ENCODE data around the gene CXCL14. TPM values are rescaled to one million over a fixed set of nuclear protein-coding genes. Genes with fewer than 3 reads are reported as not detected.

CXCL14 gene
- total and polyA plus RNA-seq, 7 donors, result 2.2 to 56.7 (median 16.1) TPM

DNA sequence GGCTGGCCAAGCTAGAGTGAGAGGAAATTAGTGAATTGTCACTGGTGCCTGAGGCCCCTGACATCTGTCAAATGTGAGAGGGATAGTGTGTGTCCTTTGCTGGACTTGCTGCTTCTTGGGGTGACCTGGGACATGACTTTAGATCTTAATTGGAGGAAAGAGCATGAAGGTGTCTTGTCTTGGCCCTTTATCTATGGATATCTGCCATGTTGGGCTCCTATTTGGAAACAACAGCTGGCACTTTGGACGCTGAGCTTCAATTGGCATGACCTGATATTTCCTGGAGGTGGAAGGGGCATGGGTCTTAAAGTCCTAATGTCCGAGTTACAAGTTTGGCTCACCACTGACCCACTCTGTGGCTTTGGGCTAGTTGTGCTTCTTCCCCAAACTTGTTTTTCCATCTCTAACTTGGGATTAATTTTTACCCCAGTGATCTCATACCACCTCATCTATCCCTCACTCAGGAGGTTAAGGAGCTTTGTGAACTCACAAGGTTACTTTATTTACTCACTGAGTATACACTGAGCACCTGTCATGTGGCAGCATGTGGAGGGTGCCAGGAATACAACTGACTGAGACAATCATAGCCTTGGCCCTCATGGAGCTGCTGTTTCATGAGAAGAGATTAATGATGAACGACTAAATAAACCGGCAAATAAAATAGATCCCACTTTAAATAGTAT, 30.1 kb upstream of the CXCL14 start:
- Histone ChIP-seq H3K27ac (no peak overlapping the region), H3K4me3 (no peak overlapping the region), H3K36me3 (no peaks in the 10 kb centered on the region), H3K27me3 (no peaks in the 10 kb centered on the region), H3K9me3 (no peaks in the 10 kb centered on the region), H3K4me1 (peaks cover 0 to 8% (median 0%) of the 10 kb centered on the region in 4 donors)
- DNase-seq, result no peak
- intact Hi-C loops (cut with DNase I), result no loop called here
- 86 to 92% methylated on average over 4 of the region's 4 CpGs for WGBS, 2 donors
- TF ChIP-seq EP300 (IDR thresholded peaks at IDR 0.05) (no peak), POLR2AphosphoS5 (IDR thresholded peaks at IDR 0.05) (no peak), POLR2A (IDR thresholded peaks at IDR 0.05) (no peak), CTCF (IDR thresholded peaks at IDR 0.05) (no peak)

GRCh38 chr5:135608361-135608760, 29.6 kb upstream of the CXCL14 start:
- H3K27me3 ChIP-seq, result no peaks in the 10 kb centered on the region
- no peak overlapping the region for H3K27ac ChIP-seq
- 82 to 90% methylated on average over 4 of the region's 4 CpGs for whole genome bisulfite sequencing, 2 donors
- H3K9me3 ChIP-seq, result no peaks in the 10 kb centered on the region
- intact Hi-C loops (cut with DNase I), result no loop called here
- H3K4me1 ChIP-seq, result peaks cover 0 to 8% (median 0%) of the 10 kb centered on the region in 4 donors
- TF ChIP-seq EP300 (IDR thresholded peaks at IDR 0.05), result no peak
- TF ChIP-seq POLR2AphosphoS5 (IDR thresholded peaks at IDR 0.05), result no peak
- TF ChIP-seq POLR2A (IDR thresholded peaks at IDR 0.05), result no peak
- no peak for TF ChIP-seq CTCF (IDR thresholded peaks at IDR 0.05)
- H3K36me3 ChIP-seq, result no peaks in the 10 kb centered on the region
- no peak for DNase-seq
- no peak overlapping the region for H3K4me3 ChIP-seq

- TF ChIP-seq EP300 (IDR thresholded peaks at IDR 0.05) (no peak), POLR2A (IDR thresholded peaks at IDR 0.05) (no peak), CTCF (IDR thresholded peaks at IDR 0.05) (no peak), POLR2AphosphoS5 (IDR thresholded peaks at IDR 0.05) (no peak)
- intact Hi-C loops (cut with DNase I), result no loop called here
These were observed 27.6 kb upstream of the CXCL14 start for GRCh38 chr5:135606431-135606830.

DNA sequence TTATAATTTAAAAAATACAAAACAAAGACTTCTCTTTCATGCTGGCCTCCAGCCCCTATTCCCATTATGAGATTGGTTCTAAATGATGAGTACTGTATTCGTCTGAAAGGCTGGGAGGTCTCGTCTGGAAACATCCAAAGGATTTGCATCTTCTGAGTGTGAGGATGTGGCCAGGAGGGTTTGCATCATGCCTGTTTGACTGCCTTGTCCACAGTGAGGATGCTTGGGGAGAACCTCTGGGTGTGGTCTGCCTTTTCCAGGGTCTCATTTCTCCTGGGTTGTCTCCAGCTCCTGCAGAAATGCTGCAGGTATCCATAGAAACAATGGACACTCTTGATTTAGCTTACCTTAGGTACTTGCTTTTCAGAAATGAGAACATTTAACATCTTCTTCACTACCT, 26.4 kb upstream of the CXCL14 start:
- no peak for DNase-seq
- Histone ChIP-seq H3K27me3 (no peaks in the 10 kb centered on the region), H3K9me3 (no peaks in the 10 kb centered on the region), H3K4me1 (peaks cover 0 to 8% (median 0%) of the 10 kb centered on the region in 4 donors), H3K4me3 (no peak overlapping the region), H3K27ac (no peak overlapping the region), H3K36me3 (no peaks in the 10 kb centered on the region)
- intact Hi-C loops (cut with DNase I), result no loop called here
- WGBS, 2 donors, result 86 to 91% methylated on average over 2 of the region's 2 CpGs
- no peak for TF ChIP-seq CTCF (IDR thresholded peaks at IDR 0.05)

More at GRCh38 chr5:135606431-135606830, 27.6 kb upstream of the CXCL14 start:
- H3K4me1 ChIP-seq, result peaks cover 0 to 8% (median 0%) of the 10 kb centered on the region in 4 donors
- WGBS, 2 donors, result 72 to 76% methylated on average over 2 of the region's 2 CpGs
- H3K9me3 ChIP-seq, result no peaks in the 10 kb centered on the region
- no peak overlapping the region for H3K4me3 ChIP-seq
- DNase-seq, result no peak
- no peaks in the 10 kb centered on the region for H3K27me3 ChIP-seq
- H3K36me3 ChIP-seq, result no peaks in the 10 kb centered on the region
- H3K27ac ChIP-seq, result no peak overlapping the region

DNA sequence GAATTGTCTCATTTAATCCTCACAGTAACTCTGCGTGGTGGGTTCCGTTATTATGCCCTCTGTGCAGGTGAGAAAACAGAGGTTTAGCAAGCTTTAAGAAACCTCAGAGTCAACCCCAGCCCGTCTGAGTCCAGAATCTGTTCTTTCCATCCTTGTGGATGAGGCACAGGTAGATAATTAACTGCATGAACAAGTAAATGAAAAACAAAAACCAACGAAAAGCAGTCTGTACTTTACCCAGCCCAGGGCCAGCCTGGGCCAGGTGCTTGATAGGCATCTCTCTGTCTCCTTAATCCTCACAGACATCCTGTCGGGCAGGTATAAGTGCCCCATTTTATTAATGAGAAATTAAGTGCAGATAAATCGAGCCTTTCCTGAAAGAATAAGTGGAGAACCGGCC, 25.3 kb upstream of the CXCL14 start:
- DNase-seq, result no peak
- Histone ChIP-seq H3K4me3 (no peak overlapping the region), H3K36me3 (no peaks in the 10 kb centered on the region), H3K27ac (no peak overlapping the region), H3K9me3 (no peaks in the 10 kb centered on the region), H3K4me1 (peaks cover 0 to 8% (median 0%) of the 10 kb centered on the region in 4 donors), H3K27me3 (no peaks in the 10 kb centered on the region)
- 56 to 80% methylated on average over 7 of the region's 7 CpGs for WGBS, 2 donors
- TF ChIP-seq CTCF (IDR thresholded peaks at IDR 0.05), result no peak
- no peak for TF ChIP-seq POLR2AphosphoS5 (IDR thresholded peaks at IDR 0.05)
- no peak for TF ChIP-seq EP300 (IDR thresholded peaks at IDR 0.05)
- TF ChIP-seq POLR2A (IDR thresholded peaks at IDR 0.05), result no peak
- intact Hi-C loops (cut with DNase I), result no loop called here
